Measurements from ENCODE around the gene ARSA.
"Not testable (repeated sequence)": the region's sequence is repeated elsewhere in the genome, so short reads cannot be mapped to it uniquely, and the experiment has no call there.

ARSA gene

DNA sequence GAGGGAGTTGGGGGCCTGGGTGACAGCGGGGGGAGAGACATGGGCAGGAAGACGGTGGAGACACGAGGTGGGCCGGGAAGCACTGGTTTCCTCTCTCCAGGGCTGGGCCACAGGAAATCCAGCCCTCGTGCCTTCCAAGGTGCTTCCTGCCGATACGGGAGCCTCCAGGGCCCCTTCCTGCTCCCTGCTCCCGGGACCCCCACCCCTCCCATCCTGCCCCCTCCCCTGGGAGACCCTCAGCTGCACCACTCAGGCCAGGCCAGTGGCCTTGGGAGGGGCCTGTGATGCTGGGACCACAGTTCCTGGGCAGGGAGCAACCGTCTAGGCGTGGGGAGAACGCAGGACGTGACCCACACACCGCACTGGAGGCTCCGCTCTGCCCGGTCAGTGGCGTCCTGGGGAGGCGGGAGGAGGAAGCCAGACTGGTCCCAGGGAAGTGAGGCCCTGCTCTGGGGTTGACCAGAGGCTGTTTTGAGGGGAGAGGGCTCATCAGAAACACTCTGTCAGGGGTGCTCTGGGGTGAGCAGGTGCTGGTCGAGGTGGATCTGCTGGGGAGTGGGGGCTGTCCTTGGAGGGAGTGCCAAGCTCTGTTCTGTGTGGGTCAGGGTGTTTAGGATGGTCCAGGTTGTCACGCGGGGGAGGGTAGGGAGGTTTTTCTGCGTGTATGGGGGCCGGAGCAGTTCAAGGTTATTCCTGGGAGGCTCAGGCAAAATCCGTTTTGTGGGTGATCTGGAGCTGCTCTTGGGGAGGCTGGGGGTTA is 44.7 kb upstream of the ARSA start, which contains the start of gene SHANK3:
SHANK3 (plus strand) TSS at position 353 of the 760 bp plus-strand sequence.
- no peak for FAIRE-seq
- TF ChIP-seq SPI1 (IDR thresholded peaks at IDR 0.05; ENCODE audit: low read depth, low read length) = no peak
- no peak for TF ChIP-seq POU2F2 (IDR thresholded peaks at IDR 0.05; ENCODE audit: low read depth, low read length)
- no peak for TF ChIP-seq TAF1 (IDR thresholded peaks at IDR 0.05; ENCODE audit: low read depth, low read length)
- no peak for TF ChIP-seq POLR2A (IDR thresholded peaks at IDR 0.05; ENCODE audit: low read depth, low read length)
- DNase-seq (ENCODE audit: insufficient read length, low spot score) = no peak

DNA sequence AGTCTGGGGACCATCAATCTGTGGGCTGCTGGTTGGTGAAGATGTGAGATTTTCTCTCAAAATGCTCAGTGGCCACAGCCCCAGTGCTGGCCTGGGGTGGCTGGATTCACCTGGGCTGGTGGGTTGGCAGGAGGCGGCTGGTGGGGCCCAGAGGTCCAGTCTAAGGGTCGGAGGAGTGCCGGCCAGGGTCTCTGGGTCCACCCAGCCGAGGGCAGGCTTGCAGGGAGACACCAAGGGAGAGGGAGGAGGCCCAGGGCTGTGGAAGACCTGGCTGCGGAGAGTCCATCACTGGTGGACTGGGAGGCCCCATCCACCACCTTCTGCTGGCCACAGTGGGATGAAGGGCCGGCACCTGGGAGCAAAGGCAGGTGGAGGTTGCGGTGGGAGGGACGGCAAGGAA is 44.1 kb upstream of the ARSA start:
- FAIRE-seq = no peak
- no peak for DNase-seq (ENCODE audit: insufficient read length, low spot score)
- TF ChIP-seq TAF1 (IDR thresholded peaks at IDR 0.05; ENCODE audit: low read depth, low read length) = no peak
- TF ChIP-seq PAX5 (IDR thresholded peaks at IDR 0.05; ENCODE audit: insufficient read depth, low read length, severe bottlenecking) = no peak
- no peak for TF ChIP-seq SPI1 (IDR thresholded peaks at IDR 0.05; ENCODE audit: low read depth, low read length)
- no peak for TF ChIP-seq POLR2AphosphoS5 (IDR thresholded peaks at IDR 0.05; ENCODE audit: low read depth, low read length)
- no peak for TF ChIP-seq POU2F2 (IDR thresholded peaks at IDR 0.05; ENCODE audit: low read depth, low read length)
- no peak for TF ChIP-seq POLR2A (IDR thresholded peaks at IDR 0.05; ENCODE audit: low read depth, low read length)

DNA sequence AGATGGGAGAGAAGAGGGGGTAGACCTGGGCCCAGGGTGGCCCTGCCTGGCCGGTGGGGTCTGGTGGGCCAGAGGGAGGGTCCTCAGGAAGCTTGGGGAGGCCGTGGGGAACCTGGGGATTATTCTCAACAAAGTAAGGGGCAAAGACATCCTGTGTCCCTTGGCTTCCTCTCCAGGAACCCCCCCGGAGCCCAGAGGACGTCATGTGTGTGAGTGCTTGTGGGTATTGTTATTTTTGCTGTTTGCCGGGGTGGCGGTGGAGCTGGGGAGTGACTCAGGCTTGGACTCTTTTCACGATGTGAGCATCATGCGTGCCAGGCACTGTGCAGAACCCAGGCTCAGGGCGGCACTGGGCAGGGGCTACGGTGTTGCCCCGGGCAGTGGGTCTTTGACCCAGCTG is 43.7 kb upstream of the ARSA start:
- no peak for FAIRE-seq
- no peak for DNase-seq (ENCODE audit: insufficient read length, low spot score)
- TF ChIP-seq TAF1 (IDR thresholded peaks at IDR 0.05; ENCODE audit: low read depth, low read length) (no peak), POLR2A (IDR thresholded peaks at IDR 0.05; ENCODE audit: low read depth, low read length) (no peak), POU2F2 (IDR thresholded peaks at IDR 0.05; ENCODE audit: low read depth, low read length) (no peak), PAX5 (IDR thresholded peaks at IDR 0.05; ENCODE audit: insufficient read depth, low read length, severe bottlenecking) (no peak), SPI1 (IDR thresholded peaks at IDR 0.05; ENCODE audit: low read depth, low read length) (no peak), POLR2AphosphoS5 (IDR thresholded peaks at IDR 0.05; ENCODE audit: low read depth, low read length) (no peak)

DNA sequence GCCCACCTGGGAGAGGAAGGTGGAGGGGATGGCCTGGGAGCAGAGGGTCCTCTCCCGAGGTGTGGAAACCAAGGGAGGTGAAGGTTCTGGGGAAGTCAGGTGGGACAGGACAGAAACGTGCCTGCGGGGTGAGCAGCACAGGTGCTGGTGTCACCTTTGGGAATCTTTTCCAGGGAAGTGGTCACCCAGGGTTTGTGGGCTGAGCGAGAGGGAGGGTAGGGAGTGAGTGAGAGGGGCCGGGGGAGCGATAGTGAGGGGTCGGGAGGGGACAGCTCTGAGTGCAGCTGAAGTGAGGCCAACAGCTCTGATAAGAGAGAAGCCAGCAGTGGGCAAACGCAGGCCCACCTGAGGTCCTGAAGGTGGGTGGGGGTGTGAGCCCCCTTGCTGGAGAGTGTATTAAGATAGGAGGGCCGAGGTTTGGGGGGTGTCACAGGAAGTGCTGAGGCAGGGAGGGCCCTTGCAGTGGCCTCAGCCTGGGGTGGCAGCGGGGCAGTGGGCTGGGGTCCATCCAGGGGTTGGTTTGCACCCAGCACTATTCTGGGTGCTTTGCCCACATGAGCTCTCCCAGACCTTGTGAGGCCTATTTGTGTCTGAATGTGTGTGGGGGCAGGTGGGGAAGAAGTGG is 43.1 kb upstream of the ARSA start:
- FAIRE-seq = no peak
- no peak for TF ChIP-seq PAX5 (IDR thresholded peaks at IDR 0.05; ENCODE audit: insufficient read depth, low read length, severe bottlenecking)
- TF ChIP-seq SPI1 (IDR thresholded peaks at IDR 0.05; ENCODE audit: low read depth, low read length) = no peak
- no peak for TF ChIP-seq POLR2AphosphoS5 (IDR thresholded peaks at IDR 0.05; ENCODE audit: low read depth, low read length)
- TF ChIP-seq POU2F2 (IDR thresholded peaks at IDR 0.05; ENCODE audit: low read depth, low read length) = no peak
- TF ChIP-seq TAF1 (IDR thresholded peaks at IDR 0.05; ENCODE audit: low read depth, low read length) = no peak
- TF ChIP-seq POLR2A (IDR thresholded peaks at IDR 0.05; ENCODE audit: low read depth, low read length) = no peak
- DNase-seq (ENCODE audit: insufficient read length, low spot score) = no peak

DNA sequence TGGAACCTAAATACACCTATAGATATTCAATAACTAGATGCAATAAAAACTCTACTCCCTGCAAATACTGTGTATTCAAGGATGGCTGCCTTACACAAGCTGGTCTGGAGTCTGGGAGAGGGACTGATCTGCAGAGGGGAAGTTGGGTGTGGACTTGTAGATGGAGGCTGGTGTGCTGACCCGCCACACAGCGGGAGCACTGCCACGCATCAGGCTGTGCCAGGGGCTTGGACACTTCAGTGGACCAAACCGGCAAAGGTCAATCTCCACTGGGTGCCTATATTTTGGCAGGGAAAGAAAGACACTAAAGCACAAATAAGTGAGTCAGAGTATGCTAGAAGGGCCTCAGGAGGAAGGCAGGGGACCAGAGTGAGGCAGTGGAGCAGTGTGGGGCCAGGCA is 42.6 kb upstream of the ARSA start:
- DNase-seq (ENCODE audit: insufficient read length, low spot score) = no peak
- no peak for FAIRE-seq
- TF ChIP-seq SPI1 (IDR thresholded peaks at IDR 0.05; ENCODE audit: low read depth, low read length) (no peak), POLR2AphosphoS5 (IDR thresholded peaks at IDR 0.05; ENCODE audit: low read depth, low read length) (no peak), PAX5 (IDR thresholded peaks at IDR 0.05; ENCODE audit: insufficient read depth, low read length, severe bottlenecking) (no peak), TAF1 (IDR thresholded peaks at IDR 0.05; ENCODE audit: low read depth, low read length) (no peak), POU2F2 (IDR thresholded peaks at IDR 0.05; ENCODE audit: low read depth, low read length) (no peak), POLR2A (IDR thresholded peaks at IDR 0.05; ENCODE audit: low read depth, low read length) (no peak)

DNA sequence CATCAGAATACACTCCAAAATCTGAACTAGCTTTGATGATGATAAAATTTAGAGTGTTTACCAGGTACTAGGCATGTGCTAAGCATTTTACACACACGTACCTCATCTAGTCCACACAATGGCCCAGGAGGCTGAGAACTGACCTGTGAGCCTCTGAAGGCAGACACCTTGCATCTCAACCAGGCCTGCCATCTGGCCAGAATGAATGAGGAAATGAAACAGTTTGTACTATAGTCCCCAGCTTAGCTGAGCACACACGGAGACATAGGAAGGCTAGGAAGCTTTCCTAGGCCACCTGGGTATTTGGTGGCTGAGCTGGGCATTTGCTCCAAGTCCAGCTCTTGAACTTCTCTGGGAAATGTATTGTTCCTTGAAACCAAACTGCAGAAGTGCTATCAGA is 37.8 kb upstream of the ARSA start:
- TF ChIP-seq POU2F2 (IDR thresholded peaks at IDR 0.05; ENCODE audit: low read depth, low read length) (no peak), SPI1 (IDR thresholded peaks at IDR 0.05; ENCODE audit: low read depth, low read length) (peak; percentile 83)
- FAIRE-seq (no peak), DNase-seq (ENCODE audit: insufficient read length, low spot score) (no peak)

DNA sequence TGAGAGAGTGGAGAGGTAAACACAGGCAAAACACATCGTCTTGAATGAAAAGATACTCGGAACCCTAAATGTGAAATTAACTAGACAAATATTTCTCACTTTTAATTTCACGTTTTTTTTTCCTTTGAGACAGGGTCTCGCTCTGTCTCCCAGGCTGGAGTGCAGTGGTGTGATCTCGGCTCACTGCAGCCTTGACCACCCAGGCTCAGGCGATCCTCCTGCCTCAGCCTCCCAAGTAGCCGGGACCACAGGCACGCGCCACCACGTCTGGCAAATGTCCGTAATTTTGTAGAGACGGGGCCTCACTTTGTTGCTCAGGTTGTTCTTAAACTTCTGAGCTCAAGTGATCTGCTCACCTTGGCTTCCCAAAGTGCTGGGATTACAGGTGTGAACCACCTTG is 37.3 kb upstream of the ARSA start:
- TF ChIP-seq SPI1 (IDR thresholded peaks at IDR 0.05; ENCODE audit: low read depth, low read length) (no peak), POLR2A (IDR thresholded peaks at IDR 0.05; ENCODE audit: low read depth, low read length) (no peak), TAF1 (IDR thresholded peaks at IDR 0.05; ENCODE audit: low read depth, low read length) (no peak), POLR2AphosphoS5 (IDR thresholded peaks at IDR 0.05; ENCODE audit: low read depth, low read length) (no peak), POU2F2 (IDR thresholded peaks at IDR 0.05; ENCODE audit: low read depth, low read length) (no peak)
- FAIRE-seq = no peak
- no peak for DNase-seq (ENCODE audit: insufficient read length, low spot score)

DNA sequence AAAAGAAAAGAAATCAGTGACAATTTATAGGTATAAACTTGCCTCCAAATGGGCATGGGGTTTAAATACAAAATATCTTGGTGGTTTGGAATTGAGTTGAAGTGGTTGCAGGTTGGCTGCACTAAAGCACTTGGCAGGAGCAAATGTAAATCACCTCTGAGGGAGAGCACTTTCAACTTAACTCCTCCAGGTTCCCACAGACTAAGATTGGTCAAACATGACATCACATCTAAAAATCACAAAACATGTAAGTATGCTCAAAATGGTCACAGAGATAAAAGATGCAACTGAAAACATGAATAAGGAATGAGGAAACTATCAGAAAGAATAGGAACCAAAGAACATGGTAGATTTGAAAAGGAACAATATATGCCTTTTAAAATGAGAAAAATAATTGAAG is 32.4 kb upstream of the ARSA start:
- no peak for FAIRE-seq
- DNase-seq (ENCODE audit: insufficient read length, low spot score) = no peak
- TF ChIP-seq POLR2A (IDR thresholded peaks at IDR 0.05; ENCODE audit: low read depth, low read length) = no peak
- TF ChIP-seq POU2F2 (IDR thresholded peaks at IDR 0.05; ENCODE audit: low read depth, low read length) = no peak
- TF ChIP-seq TAF1 (IDR thresholded peaks at IDR 0.05; ENCODE audit: low read depth, low read length) = no peak
- no peak for TF ChIP-seq PAX5 (IDR thresholded peaks at IDR 0.05; ENCODE audit: insufficient read depth, low read length, severe bottlenecking)
- no peak for TF ChIP-seq POLR2AphosphoS5 (IDR thresholded peaks at IDR 0.05; ENCODE audit: low read depth, low read length)
- TF ChIP-seq SPI1 (IDR thresholded peaks at IDR 0.05; ENCODE audit: low read depth, low read length) = no peak

DNA sequence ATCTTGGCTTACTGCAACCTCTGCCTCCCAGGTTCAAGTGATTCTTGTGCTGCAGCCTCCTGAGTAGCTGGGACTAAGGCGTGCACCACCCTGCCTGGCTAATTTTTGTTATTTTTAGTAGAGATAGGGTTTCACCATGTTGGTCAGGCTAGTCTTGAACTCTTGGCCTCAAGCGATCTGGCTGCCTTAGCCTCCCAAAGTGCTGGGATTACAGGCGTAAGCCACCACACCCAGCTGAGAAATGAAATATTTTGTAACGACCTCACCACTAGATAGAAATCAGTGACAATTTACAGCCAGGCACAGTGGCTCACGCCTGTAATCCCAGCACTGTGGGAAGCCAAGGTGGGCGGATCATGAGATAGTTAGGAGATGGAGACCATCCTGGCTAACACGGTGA is 31.8 kb upstream of the ARSA start:
- FAIRE-seq; DNase-seq (ENCODE audit: insufficient read length, low spot score): not testable (repeated sequence)

DNA sequence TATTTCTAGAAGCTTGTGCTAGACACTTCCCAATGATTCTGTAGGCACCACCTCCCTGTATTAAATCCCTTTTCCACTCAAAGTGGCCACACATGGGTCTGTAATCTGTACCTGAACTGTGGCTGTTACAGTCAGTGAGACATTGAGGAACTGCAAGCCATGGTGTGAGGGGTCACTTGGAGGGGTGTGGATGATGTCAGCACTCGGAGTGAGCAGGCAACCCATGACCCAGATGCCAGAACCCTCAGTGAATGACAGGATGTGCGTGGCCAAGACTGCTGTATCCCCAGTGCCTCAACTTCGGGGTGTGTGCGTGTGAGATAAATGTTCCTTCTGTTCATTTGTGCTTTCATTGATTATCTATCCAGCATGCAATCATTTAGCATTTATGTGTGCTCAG is 30.0 kb upstream of the ARSA start:
- no peak for DNase-seq (ENCODE audit: insufficient read length, low spot score)
- FAIRE-seq = no peak
- TF ChIP-seq POLR2AphosphoS5 (IDR thresholded peaks at IDR 0.05; ENCODE audit: low read depth, low read length) (no peak), POU2F2 (IDR thresholded peaks at IDR 0.05; ENCODE audit: low read depth, low read length) (no peak), POLR2A (IDR thresholded peaks at IDR 0.05; ENCODE audit: low read depth, low read length) (no peak), PAX5 (IDR thresholded peaks at IDR 0.05; ENCODE audit: insufficient read depth, low read length, severe bottlenecking) (no peak), TAF1 (IDR thresholded peaks at IDR 0.05; ENCODE audit: low read depth, low read length) (no peak)

All from GM12891 (cell line).